SU-DHL-6 (cell line): ENCODE results near the gene AARS2.
"Not testable (repeated sequence)": the region's sequence is repeated elsewhere in the genome, so short reads cannot be mapped to it uniquely, and the experiment has no call there.

Source experiments
- H2AFZ ChIP-seq: fragments of 200-600 bp; sonication (generic); 2 replicates; pipeline ENCODE4 v1.6.1; 2014; ENCODE audit warnings: low read depth, mild to moderate bottlenecking, moderate library complexity, mixed read lengths, antibody characterized with exemption, low read length; ENCODE audit not compliant: severe bottlenecking
- H3F3A ChIP-seq: fragments of 200-600 bp; shearing (Covaris generic); 2 replicates; pipeline ENCODE4 v1.6.0; 2016; ENCODE audit warnings: antibody characterized with exemption, mild to moderate bottlenecking; ENCODE audit not compliant: insufficient read depth
- H3K27ac ChIP-seq: fragments of 200-600 bp; sonication (generic); 2 replicates; pipeline ENCODE4 v1.5.1; 2016; ENCODE audit warnings: low read depth, mild to moderate bottlenecking, low read length, moderate library complexity, mixed read lengths
- H3K27me3 ChIP-seq: fragments of 200-600 bp; sonication (generic), shearing (Covaris generic); 2 replicates; pipeline ENCODE4 v1.6.0; 2014; ENCODE audit warnings: mild to moderate bottlenecking, low read length
- H3K36me3 ChIP-seq: fragments of 200-600 bp; sonication (generic); 2 replicates; pipeline ENCODE4 v1.6.1; 2014; ENCODE audit warnings: mild to moderate bottlenecking, low read length, mixed read lengths
- H3K4me2 ChIP-seq: fragments of 300-600, 200-600 bp; shearing (Covaris generic), sonication (generic); 2 replicates; pipeline ENCODE4 v1.6.0; 2014; ENCODE audit warnings: low read length, low read depth, mild to moderate bottlenecking; ENCODE audit not compliant: poor library complexity, severe bottlenecking
- H3K4me3 ChIP-seq: fragments of 200-600 bp; sonication (generic); 2 replicates; pipeline ENCODE4 v1.5.1; 2014; ENCODE audit warnings: antibody characterized with exemption, low read length, mild to moderate bottlenecking, mixed read lengths; ENCODE audit not compliant: insufficient read depth, poor library complexity, severe bottlenecking
- H3K79me2 ChIP-seq: fragments of 200-600 bp; sonication (generic); 2 replicates; pipeline ENCODE4 v1.6.1; 2014; ENCODE audit warnings: mild to moderate bottlenecking, low read length, moderate library complexity; ENCODE audit not compliant: insufficient read depth
- H3K9ac ChIP-seq: fragments of 200-600 bp; sonication (generic); 2 replicates; pipeline ENCODE4 v1.7.0; 2014; ENCODE audit warnings: mild to moderate bottlenecking, low read length
- H3K9me2 ChIP-seq: fragments of 200-600 bp; sonication (generic); replicated peaks from 2 replicates; pipeline ENCODE4 v1.6.1; 2014; ENCODE audit warnings: low read length; ENCODE audit not compliant: insufficient read depth
- H3K9me3 ChIP-seq: fragments of 200-600 bp; sonication (generic); 2 replicates; pipeline ENCODE4 v1.6.1; 2014; ENCODE audit warnings: low read length, mixed read lengths; ENCODE audit not compliant: insufficient read depth
- H4K20me1 ChIP-seq: fragments of 200-600 bp; sonication (generic); 2 replicates; pipeline ENCODE4 v1.6.1; 2014; ENCODE audit warnings: low read depth, mild to moderate bottlenecking, antibody characterized with exemption, low read length, moderate library complexity, mixed read lengths
- EZH2phosphoT487 ChIP-seq: fragments of 200-600 bp; sonication (generic), shearing (Covaris generic); conservative IDR thresholded peaks from 2 replicates; pipeline ENCODE4 v1.6.1; 2018; ENCODE audit warnings: mild to moderate bottlenecking, antibody characterized with exemption, low read length, moderate library complexity, mixed read lengths
- TF ChIP-seq, protein P1 (sequence below): fragments of 200-600 bp; sonication (generic); IDR thresholded peaks from one replicate; pipeline ENCODE4 v1.5.1; 2017; ENCODE audit warnings: antibody characterized with exemption, mild to moderate bottlenecking, low read length, moderate library complexity; ENCODE audit not compliant: insufficient read depth, poor library complexity, severe bottlenecking

AARS2 gene

DNA sequence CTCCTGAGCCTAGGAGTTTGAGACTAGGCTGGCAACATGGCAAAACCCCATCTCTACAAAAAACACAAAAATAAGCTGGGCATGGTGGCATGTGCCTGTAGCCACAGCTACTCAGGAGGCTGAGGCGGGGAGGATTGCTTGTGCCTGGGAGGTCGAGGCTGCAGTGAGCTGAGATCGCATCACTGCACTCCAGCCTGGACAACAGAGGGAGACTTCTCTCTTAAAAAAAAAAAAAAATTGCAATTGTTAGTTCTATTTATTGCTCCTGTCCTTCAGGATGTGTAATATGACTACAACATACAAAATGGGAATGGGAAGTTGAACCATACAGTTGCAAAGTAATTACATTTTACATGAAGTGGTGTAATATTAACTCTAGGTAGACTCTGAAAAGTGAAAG lies 8.1 kb upstream of the AARS2 start:
- H3K27me3 ChIP-seq: no peaks in the 10 kb centered on the region
- H3K4me3 ChIP-seq: no peak overlapping the region
- no peak overlapping the region for H2AFZ ChIP-seq
- no peaks in the 10 kb centered on the region for H3K9me2 ChIP-seq
- no peaks in the 10 kb centered on the region for H3K36me3 ChIP-seq
- H3K4me2 ChIP-seq: no peak overlapping the region
- no peaks in the 10 kb centered on the region for H4K20me1 ChIP-seq
- no peaks in the 10 kb centered on the region for H3K79me2 ChIP-seq
- H3K27ac ChIP-seq: no peak overlapping the region
- H3F3A ChIP-seq: no peaks in the 10 kb centered on the region
- no peak for TF ChIP-seq EZH2phosphoT487
- TF ChIP-seq, protein P1, sequence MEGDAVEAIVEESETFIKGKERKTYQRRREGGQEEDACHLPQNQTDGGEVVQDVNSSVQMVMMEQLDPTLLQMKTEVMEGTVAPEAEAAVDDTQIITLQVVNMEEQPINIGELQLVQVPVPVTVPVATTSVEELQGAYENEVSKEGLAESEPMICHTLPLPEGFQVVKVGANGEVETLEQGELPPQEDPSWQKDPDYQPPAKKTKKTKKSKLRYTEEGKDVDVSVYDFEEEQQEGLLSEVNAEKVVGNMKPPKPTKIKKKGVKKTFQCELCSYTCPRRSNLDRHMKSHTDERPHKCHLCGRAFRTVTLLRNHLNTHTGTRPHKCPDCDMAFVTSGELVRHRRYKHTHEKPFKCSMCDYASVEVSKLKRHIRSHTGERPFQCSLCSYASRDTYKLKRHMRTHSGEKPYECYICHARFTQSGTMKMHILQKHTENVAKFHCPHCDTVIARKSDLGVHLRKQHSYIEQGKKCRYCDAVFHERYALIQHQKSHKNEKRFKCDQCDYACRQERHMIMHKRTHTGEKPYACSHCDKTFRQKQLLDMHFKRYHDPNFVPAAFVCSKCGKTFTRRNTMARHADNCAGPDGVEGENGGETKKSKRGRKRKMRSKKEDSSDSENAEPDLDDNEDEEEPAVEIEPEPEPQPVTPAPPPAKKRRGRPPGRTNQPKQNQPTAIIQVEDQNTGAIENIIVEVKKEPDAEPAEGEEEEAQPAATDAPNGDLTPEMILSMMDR: no peak
- H3K9me3 ChIP-seq: no peaks in the 10 kb centered on the region
- H3K9ac ChIP-seq: no peak overlapping the region

- H3K4me3 ChIP-seq, H3K9me2 ChIP-seq, H4K20me1 ChIP-seq, H3K27ac ChIP-seq, H3K27me3 ChIP-seq, H3K79me2 ChIP-seq, H3F3A ChIP-seq, H2AFZ ChIP-seq, H3K4me2 ChIP-seq, H3K9me3 ChIP-seq, H3K9ac ChIP-seq, H3K36me3 ChIP-seq: not testable (repeated sequence)
Observed at GRCh38 chr6:44317136-44317631, 4.0 kb upstream of the AARS2 start.

- H3F3A ChIP-seq: no peaks in the 10 kb centered on the region
- H4K20me1 ChIP-seq: no peaks in the 10 kb centered on the region
- H2AFZ ChIP-seq: no peak overlapping the region
- H3K9ac ChIP-seq: no peak overlapping the region
- peaks cover 12% of the 10 kb centered on the region; the same call in 1 of the 2 replicates for H3K79me2 ChIP-seq
- no peaks in the 10 kb centered on the region for H3K36me3 ChIP-seq
- no peaks in the 10 kb centered on the region for H3K27me3 ChIP-seq
- H3K27ac ChIP-seq: no peak overlapping the region
- no peaks in the 10 kb centered on the region for H3K9me3 ChIP-seq
- no peak for TF ChIP-seq EZH2phosphoT487
- TF ChIP-seq, protein P1: no peak
- H3K4me3 ChIP-seq: no peak overlapping the region
- H3K4me2 ChIP-seq: no peak overlapping the region
- no peaks in the 10 kb centered on the region for H3K9me2 ChIP-seq
Observed at GRCh38 chr6:44316481-44316880, 3.3 kb upstream of the AARS2 start.

GRCh38 chr6:44315951-44316350 lies 2.8 kb upstream of the AARS2 start:
- H3K4me3 ChIP-seq: no peak overlapping the region
- H3K9me2 ChIP-seq: no peaks in the 10 kb centered on the region
- H3K27me3 ChIP-seq: no peaks in the 10 kb centered on the region
- H3K36me3 ChIP-seq: no peaks in the 10 kb centered on the region
- H3K4me2 ChIP-seq: no peak overlapping the region
- no peaks in the 10 kb centered on the region for H3K9me3 ChIP-seq
- no peaks in the 10 kb centered on the region for H3F3A ChIP-seq
- H3K79me2 ChIP-seq: peaks cover 12% of the 10 kb centered on the region; the same call in 1 of the 2 replicates
- H3K27ac ChIP-seq: no peak overlapping the region
- no peak for TF ChIP-seq EZH2phosphoT487
- TF ChIP-seq, protein P1: no peak
- no peak overlapping the region for H3K9ac ChIP-seq
- H2AFZ ChIP-seq: no peak overlapping the region
- H4K20me1 ChIP-seq: no peaks in the 10 kb centered on the region
